Stimulated activated CD8-positive, alpha-beta memory T cell treated with anti-CD3 and anti-CD28 coated beads, Interleukin-15, amount 100 ng/mL, for 24 hours (primary cell): ENCODE measurements around the gene DUS4L.

Experiments used
- DNase-seq: peaks from one replicate; pipeline ENCODE4 v3.0.0-alpha.2; 2020; ENCODE audit warnings: low read depth

The DUS4L gene

GRCh38 chr7:107613948-107614347 is 50.2 kb downstream of the DUS4L start:
- no peak for DNase-seq

GRCh38 chr7:107614425-107614824 is 50.7 kb downstream of the DUS4L start:
- DNase-seq = no peak

- DNase-seq = no peak
Measured at GRCh38 chr7:107615910-107616680, 52.3 kb downstream of the DUS4L start.

GRCh38 chr7:107622429-107622828 is 58.7 kb downstream of the DUS4L start:
- no peak for DNase-seq

DNA sequence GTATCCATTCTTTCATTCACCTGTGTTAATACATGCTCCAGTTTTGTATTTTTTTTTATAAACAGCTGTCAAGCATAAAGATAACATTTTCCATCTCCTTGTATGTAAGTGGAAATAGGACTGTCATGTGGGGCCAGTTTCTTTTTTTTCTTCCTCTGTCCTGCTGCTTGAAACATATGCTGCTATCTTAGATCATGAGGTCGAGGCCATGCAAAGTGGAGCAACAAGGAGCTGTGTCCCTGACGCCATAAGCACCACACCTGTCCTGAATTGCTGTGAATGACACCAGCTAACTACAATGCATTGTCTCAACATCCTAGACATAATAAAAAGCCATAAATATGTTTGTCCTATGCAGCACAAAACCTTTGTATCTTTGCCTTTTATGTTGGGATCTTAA is 59.1 kb downstream of the DUS4L start:
- DNase-seq = no peak

DNA sequence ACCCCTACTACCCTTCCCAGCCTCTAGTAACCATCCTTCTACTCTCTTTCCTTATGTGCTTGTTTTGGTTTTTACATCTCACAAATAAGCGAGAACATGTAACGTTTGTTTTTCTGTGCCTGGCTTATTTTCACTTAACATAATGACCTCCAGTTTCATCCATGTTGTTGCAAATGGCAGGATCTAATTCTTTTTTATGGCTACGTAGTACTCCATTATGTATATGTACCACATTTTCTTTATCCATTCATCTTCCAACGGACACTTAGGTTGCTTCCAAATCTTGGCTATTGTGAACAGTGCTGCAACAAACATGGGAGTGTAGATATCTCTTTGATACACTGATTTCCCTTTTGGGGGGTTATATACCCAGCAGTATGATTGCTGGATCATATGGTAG is 63.2 kb downstream of the DUS4L start:
- no peak for DNase-seq
